Ovary (tissue), 3 donors: Measurements from ENCODE around the gene TKFC.

Source experiments
- CTCF ChIP-seq, 3 donors: fragments of 450-650 bp in 2 of 3; fragments of 200-600 bp in 1 of 3; IDR thresholded peaks; one replicate each; pipeline versions ENCODE4 v1.5.1 to v1.8.0; 2016 to 2022; ENCODE audit warnings: antibody characterized with exemption in 3 of 3, mild to moderate bottlenecking in 1 of 3
- POLR2A ChIP-seq: fragments of 450-650 bp; IDR thresholded peaks from one replicate; pipeline ENCODE4 v1.6.1; 2017; ENCODE audit warnings: antibody characterized with exemption, mild to moderate bottlenecking, moderate library complexity
- donor health status: DM: no; HTN: no; CAD: no.

GRCh38 chr11:61342207-61342803, 9.3 kb downstream of the TKFC start:
- TF ChIP-seq CTCF (IDR thresholded peaks at IDR 0.05), result no peak
- no peak for TF ChIP-seq POLR2A
